Adrenal gland (tissue), 5 donors: ENCODE data around the gene TNIK.

Source experiments
- POLR2A ChIP-seq, 2 donors: fragments of 450-650 bp; IDR thresholded peaks; one replicate each; pipeline ENCODE4 v1.6.1; 2017; ENCODE audit warnings: antibody characterized with exemption in 2 of 2, mild to moderate bottlenecking in 2 of 2, moderate library complexity in 1 of 2
- TF ChIP-seq, protein P1 (sequence below), 6 experiments: fragments of 450-650 bp in 4 of 6; fragments of 200-600 bp in 2 of 6; sonication (generic) in 1 of 6; IDR thresholded peaks; 1 replicate in 5 of 6; 2 replicates in 1 of 6; pipeline versions ENCODE4 v1.5.1 to v1.8.0; 2016 to 2021; ENCODE audit warnings: antibody characterized with exemption in 6 of 6, mild to moderate bottlenecking in 2 of 6, moderate library complexity in 1 of 6
- donor health status: DM: no; HTN: no; CAD: no.

DNA sequence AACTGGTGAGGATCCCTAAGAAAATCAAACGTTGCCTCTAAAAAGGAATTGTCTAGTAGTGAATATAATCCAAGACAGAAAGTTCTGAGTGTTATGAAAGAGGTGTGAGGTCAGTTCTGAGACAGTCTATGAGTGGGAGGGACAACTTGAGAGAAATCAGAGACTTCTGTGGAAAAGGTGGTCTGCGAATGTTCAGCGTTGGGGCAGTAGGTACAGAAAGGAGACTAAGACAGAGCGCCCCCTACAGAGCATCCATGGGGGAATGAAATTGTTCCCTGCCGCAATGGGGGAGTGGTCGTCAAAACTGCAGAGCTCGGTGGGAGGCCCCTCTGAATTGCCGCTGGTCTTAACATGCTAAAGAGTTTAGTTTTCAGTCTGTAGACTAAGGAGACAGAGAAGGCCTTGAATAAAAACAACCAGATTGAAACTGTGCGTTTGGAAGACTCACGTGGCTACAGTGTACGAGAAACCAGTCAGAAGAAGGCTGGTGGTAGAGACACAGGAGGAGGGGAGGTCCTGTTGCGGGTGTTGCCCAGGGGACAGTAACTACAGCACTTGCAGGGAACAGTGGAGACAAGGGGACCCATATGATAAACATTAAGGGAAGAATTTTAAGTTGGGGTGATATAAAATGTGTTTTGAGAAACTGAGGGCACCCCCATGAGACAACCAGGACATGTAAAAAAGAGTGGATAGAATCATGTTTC is 6.9 kb downstream of the TNIK start:
- no peak for TF ChIP-seq POLR2A (IDR thresholded peaks at IDR 0.05)
- TF ChIP-seq, protein P1, sequence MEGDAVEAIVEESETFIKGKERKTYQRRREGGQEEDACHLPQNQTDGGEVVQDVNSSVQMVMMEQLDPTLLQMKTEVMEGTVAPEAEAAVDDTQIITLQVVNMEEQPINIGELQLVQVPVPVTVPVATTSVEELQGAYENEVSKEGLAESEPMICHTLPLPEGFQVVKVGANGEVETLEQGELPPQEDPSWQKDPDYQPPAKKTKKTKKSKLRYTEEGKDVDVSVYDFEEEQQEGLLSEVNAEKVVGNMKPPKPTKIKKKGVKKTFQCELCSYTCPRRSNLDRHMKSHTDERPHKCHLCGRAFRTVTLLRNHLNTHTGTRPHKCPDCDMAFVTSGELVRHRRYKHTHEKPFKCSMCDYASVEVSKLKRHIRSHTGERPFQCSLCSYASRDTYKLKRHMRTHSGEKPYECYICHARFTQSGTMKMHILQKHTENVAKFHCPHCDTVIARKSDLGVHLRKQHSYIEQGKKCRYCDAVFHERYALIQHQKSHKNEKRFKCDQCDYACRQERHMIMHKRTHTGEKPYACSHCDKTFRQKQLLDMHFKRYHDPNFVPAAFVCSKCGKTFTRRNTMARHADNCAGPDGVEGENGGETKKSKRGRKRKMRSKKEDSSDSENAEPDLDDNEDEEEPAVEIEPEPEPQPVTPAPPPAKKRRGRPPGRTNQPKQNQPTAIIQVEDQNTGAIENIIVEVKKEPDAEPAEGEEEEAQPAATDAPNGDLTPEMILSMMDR (IDR thresholded peaks at IDR 0.05): no peak
